HFF-Myc (cell line): Measurements from ENCODE around the gene PDE4D.

Experiments
- DNase-seq: peaks from one replicate; pipeline ENCODE4 v3.0.0-alpha.2; 2011; ENCODE audit warnings: low read depth; ENCODE audit errors: extremely low read depth
- H3K4me3 ChIP-seq: replicated peaks from 2 replicates; pipeline ENCODE4 v1.5.1; 2011; ENCODE audit warnings: low read depth, mild to moderate bottlenecking, control low read depth, low read length
- CTCF ChIP-seq: IDR thresholded peaks from 2 replicates; pipeline ENCODE4 v1.5.1; 2012; ENCODE audit warnings: mild to moderate bottlenecking, low read depth, low read length, control low read depth; ENCODE audit errors: missing control alignments

Gene PDE4D

GRCh38 chr5:58987193-58987592 is 906.3 kb downstream of the PDE4D start:
- DNase-seq = no peak
- no peak overlapping the region for H3K4me3 ChIP-seq
- TF ChIP-seq CTCF = no peak

GRCh38 chr5:58986281-58986680 is 907.2 kb downstream of the PDE4D start:
- DNase-seq = no peak
- H3K4me3 ChIP-seq = no peak overlapping the region
- TF ChIP-seq CTCF = no peak

GRCh38 chr5:58985759-58986158 is 907.8 kb downstream of the PDE4D start:
- DNase-seq = no peak
- no peak overlapping the region for H3K4me3 ChIP-seq

GRCh38 chr5:58985311-58985710 is 908.2 kb downstream of the PDE4D start:
- no peak overlapping the region for H3K4me3 ChIP-seq
- no peak for DNase-seq
- no peak for TF ChIP-seq CTCF

More at GRCh38 chr5:58985759-58986158, 907.8 kb downstream of the PDE4D start:
- no peak for TF ChIP-seq CTCF

GRCh38 chr5:58983526-58984452 is 909.7 kb downstream of the PDE4D start:
- no peak for DNase-seq
- no peak overlapping the region for H3K4me3 ChIP-seq
- no peak for TF ChIP-seq CTCF

GRCh38 chr5:58980890-58981289 is 912.6 kb downstream of the PDE4D start:
- TF ChIP-seq CTCF = no peak
- DNase-seq = no peak
- H3K4me3 ChIP-seq = no peak overlapping the region
